ENCODE measurements around the gene MRE11. TPM values are rescaled to one million over a fixed set of nuclear protein-coding genes. Genes with fewer than 3 reads are reported as not detected.

The MRE11 gene
- total and polyA plus RNA-seq, 9 donors = 8.0 to 22.6 (median 15.1) TPM

GRCh38 chr11:94472916-94473799 lies 20.5 kb downstream of the MRE11 start:
- Histone ChIP-seq H3K27me3 (ENCODE audit: control insufficient read depth, insufficient read depth, low read length) (no peaks in the 10 kb centered on the region), H3K27ac (ENCODE audit: low read length) (no peak overlapping the region), H3K36me3 (ENCODE audit: control insufficient read depth, insufficient read depth, low read length) (peaks cover 6% of the 10 kb centered on the region), H3K4me1 (ENCODE audit: control insufficient read depth, insufficient read depth, low read length) (no peaks in the 10 kb centered on the region), H3K4me3 (ENCODE audit: low read length) (no peak overlapping the region), H3K9me3 (replicated peaks; ENCODE audit: control insufficient read depth, low read depth, low read length) (no peaks in the 10 kb centered on the region)
- peak; percentile 41 for DNase-seq
- WGBS (ENCODE audit: insufficient coverage) = 100% methylated on average over 2 of the region's 3 CpGs

DNA sequence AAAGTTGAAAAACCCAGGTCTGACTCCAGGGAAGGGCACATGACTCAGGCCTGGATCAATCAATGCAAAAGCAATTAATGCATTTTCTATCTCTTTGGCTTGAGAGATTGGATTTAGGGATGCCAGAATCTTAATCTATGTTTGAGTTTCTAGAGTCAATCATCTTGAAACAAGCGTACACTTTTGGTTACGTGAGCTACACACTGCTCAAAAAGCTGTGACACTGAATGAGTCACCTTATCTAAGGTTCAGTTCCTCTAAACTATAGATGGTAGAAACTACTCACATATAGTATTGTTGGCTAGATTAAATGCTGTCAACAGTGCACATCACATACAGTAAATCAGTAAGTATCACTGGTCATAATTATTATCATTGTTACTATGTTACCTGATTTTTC lies 24.2 kb downstream of the MRE11 start:
- Histone ChIP-seq H3K36me3 (ENCODE audit: control insufficient read depth, insufficient read depth, low read length) (peaks cover 9% of the 10 kb centered on the region), H3K9me3 (replicated peaks; ENCODE audit: control insufficient read depth, low read depth, low read length) (no peaks in the 10 kb centered on the region), H3K4me3 (ENCODE audit: low read length) (no peak overlapping the region), H3K4me1 (ENCODE audit: control insufficient read depth, insufficient read depth, low read length) (no peaks in the 10 kb centered on the region), H3K27ac (ENCODE audit: low read length) (no peak overlapping the region), H3K27me3 (ENCODE audit: control insufficient read depth, insufficient read depth, low read length) (no peaks in the 10 kb centered on the region)
- no CpG with 5 or more reads among the region's 2 CpGs for WGBS (ENCODE audit: insufficient coverage)
- no peak for DNase-seq

- 72% methylated on average over 2 of the region's 2 CpGs for WGBS (ENCODE audit: insufficient coverage)
- H3K27me3 ChIP-seq (ENCODE audit: control insufficient read depth, insufficient read depth, low read length) = no peaks in the 10 kb centered on the region
- peaks cover 10% of the 10 kb centered on the region for H3K36me3 ChIP-seq (ENCODE audit: control insufficient read depth, insufficient read depth, low read length)
- H3K9me3 ChIP-seq (replicated peaks; ENCODE audit: control insufficient read depth, low read depth, low read length) = no peaks in the 10 kb centered on the region
- no peak overlapping the region for H3K4me3 ChIP-seq (ENCODE audit: low read length)
- DNase-seq = no peak
- no peaks in the 10 kb centered on the region for H3K4me1 ChIP-seq (ENCODE audit: control insufficient read depth, insufficient read depth, low read length)
- no peak overlapping the region for H3K27ac ChIP-seq (ENCODE audit: low read length)
Measured at GRCh38 chr11:94459576-94459975, 34.1 kb downstream of the MRE11 start.

DNA sequence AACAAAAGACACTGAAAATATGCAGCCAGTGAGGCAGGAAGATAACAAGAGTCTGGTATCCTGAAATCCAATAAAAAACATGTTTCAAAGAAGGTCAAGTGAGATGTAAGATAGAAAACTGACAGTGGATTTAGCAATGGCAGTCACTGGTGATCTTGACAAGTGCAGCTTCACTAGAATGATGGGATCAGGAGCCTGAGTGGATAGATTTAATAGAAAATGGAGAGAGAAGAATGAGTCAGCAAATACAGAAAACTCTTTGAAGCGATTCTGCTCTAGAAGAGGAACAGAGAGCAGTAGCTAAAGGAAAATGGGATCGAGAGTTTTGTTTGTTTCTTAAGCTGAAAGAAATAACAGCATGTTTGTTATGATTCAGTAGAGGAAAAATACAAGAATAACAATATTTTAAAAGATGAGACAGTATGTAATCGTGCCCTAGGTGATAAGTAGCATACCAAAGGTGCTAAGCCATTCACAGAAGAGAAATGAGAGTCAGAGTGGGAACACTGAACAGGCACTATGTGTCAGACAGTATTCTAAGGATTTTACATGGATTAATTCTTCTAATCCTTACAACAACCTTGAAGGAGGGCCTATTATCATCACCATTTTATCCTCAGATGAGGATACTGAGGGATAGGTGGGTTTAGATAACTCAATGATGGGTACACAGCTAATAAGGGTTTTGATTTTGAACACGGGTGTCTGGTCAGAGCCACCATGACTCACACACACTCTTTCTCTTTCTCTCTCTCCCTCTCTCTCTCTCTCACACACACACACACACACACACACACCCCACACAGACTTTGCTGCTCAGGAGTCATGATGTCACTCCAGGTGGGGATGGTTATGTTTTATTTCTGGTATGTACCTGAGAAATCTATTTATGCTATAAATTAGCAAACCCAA lies 36.3 kb downstream of the MRE11 start:
- H3K9me3 ChIP-seq (replicated peaks; ENCODE audit: control insufficient read depth, low read depth, low read length) = no peaks in the 10 kb centered on the region
- H3K4me1 ChIP-seq (ENCODE audit: control insufficient read depth, insufficient read depth, low read length) = no peaks in the 10 kb centered on the region
- H3K27me3 ChIP-seq (ENCODE audit: control insufficient read depth, insufficient read depth, low read length) = no peaks in the 10 kb centered on the region
- H3K4me3 ChIP-seq (ENCODE audit: low read length) = no peak overlapping the region
- 100% methylated on average over 1 of the region's 4 CpGs for WGBS (ENCODE audit: insufficient coverage)
- H3K36me3 ChIP-seq (ENCODE audit: control insufficient read depth, insufficient read depth, low read length) = peaks cover 10% of the 10 kb centered on the region
- no peak for DNase-seq
- no peak overlapping the region for H3K27ac ChIP-seq (ENCODE audit: low read length)

GRCh38 chr11:94455861-94456260 lies 37.8 kb downstream of the MRE11 start:
- no CpG with 5 or more reads among the region's 1 CpG for WGBS (ENCODE audit: insufficient coverage)
- Histone ChIP-seq H3K27me3 (ENCODE audit: control insufficient read depth, insufficient read depth, low read length) (no peaks in the 10 kb centered on the region), H3K27ac (ENCODE audit: low read length) (no peak overlapping the region), H3K4me3 (ENCODE audit: low read length) (no peak overlapping the region), H3K9me3 (replicated peaks; ENCODE audit: control insufficient read depth, low read depth, low read length) (no peaks in the 10 kb centered on the region), H3K36me3 (ENCODE audit: control insufficient read depth, insufficient read depth, low read length) (peaks cover 8% of the 10 kb centered on the region), H3K4me1 (ENCODE audit: control insufficient read depth, insufficient read depth, low read length) (no peaks in the 10 kb centered on the region)
- no peak for DNase-seq

GRCh38 chr11:94454301-94454700 lies 39.3 kb downstream of the MRE11 start:
- peaks cover 2% of the 10 kb centered on the region for H3K36me3 ChIP-seq (ENCODE audit: control insufficient read depth, insufficient read depth, low read length)

GRCh38 chr11:94452988-94453387 lies 40.7 kb downstream of the MRE11 start:
- no peaks in the 10 kb centered on the region for H3K9me3 ChIP-seq (replicated peaks; ENCODE audit: control insufficient read depth, low read depth, low read length)
- H3K4me1 ChIP-seq (ENCODE audit: control insufficient read depth, insufficient read depth, low read length) = no peaks in the 10 kb centered on the region
- H3K4me3 ChIP-seq (ENCODE audit: low read length) = no peak overlapping the region
- no peak overlapping the region for H3K27ac ChIP-seq (ENCODE audit: low read length)
- H3K36me3 ChIP-seq (ENCODE audit: control insufficient read depth, insufficient read depth, low read length) = peaks cover 2% of the 10 kb centered on the region
- H3K27me3 ChIP-seq (ENCODE audit: control insufficient read depth, insufficient read depth, low read length) = no peaks in the 10 kb centered on the region
- no peak for DNase-seq
- WGBS (ENCODE audit: insufficient coverage) = no CpG with 5 or more reads among the region's 2 CpGs

More at GRCh38 chr11:94454301-94454700, 39.3 kb downstream of the MRE11 start:
- DNase-seq = no peak
- H3K27me3 ChIP-seq (ENCODE audit: control insufficient read depth, insufficient read depth, low read length) = no peaks in the 10 kb centered on the region
- H3K4me1 ChIP-seq (ENCODE audit: control insufficient read depth, insufficient read depth, low read length) = no peaks in the 10 kb centered on the region
- H3K9me3 ChIP-seq (replicated peaks; ENCODE audit: control insufficient read depth, low read depth, low read length) = no peaks in the 10 kb centered on the region
- no peak overlapping the region for H3K27ac ChIP-seq (ENCODE audit: low read length)
- WGBS (ENCODE audit: insufficient coverage) = no CpG with 5 or more reads among the region's 2 CpGs
- H3K4me3 ChIP-seq (ENCODE audit: low read length) = no peak overlapping the region

GRCh38 chr11:94450048-94450447 lies 43.6 kb downstream of the MRE11 start:
- Histone ChIP-seq H3K4me3 (ENCODE audit: low read length) (no peak overlapping the region), H3K9me3 (replicated peaks; ENCODE audit: control insufficient read depth, low read depth, low read length) (no peaks in the 10 kb centered on the region), H3K4me1 (ENCODE audit: control insufficient read depth, insufficient read depth, low read length) (no peaks in the 10 kb centered on the region), H3K36me3 (ENCODE audit: control insufficient read depth, insufficient read depth, low read length) (peaks cover 6% of the 10 kb centered on the region), H3K27ac (ENCODE audit: low read length) (no peak overlapping the region), H3K27me3 (ENCODE audit: control insufficient read depth, insufficient read depth, low read length) (no peaks in the 10 kb centered on the region)
- no peak for DNase-seq
- WGBS (ENCODE audit: insufficient coverage) = no CpG with 5 or more reads among the region's 3 CpGs

DNA sequence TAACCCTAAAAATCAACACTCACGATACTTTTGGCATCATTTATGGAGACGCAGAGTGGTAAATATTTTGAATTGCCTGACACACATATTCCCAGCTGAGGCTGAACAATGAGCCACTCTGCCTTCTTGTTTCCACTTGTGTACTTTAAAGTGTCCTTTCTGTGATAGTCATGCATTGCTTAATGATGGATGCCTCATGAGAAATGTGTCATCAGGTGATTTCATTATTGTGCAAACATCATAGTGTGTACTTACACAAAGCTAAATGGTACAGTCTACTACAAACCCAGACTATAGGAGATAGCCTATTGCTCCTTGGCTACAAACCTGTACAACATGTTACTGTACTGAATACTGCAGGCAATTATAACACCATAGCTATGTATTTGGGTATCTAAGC lies 44.2 kb downstream of the MRE11 start:
- peaks cover 6% of the 10 kb centered on the region for H3K36me3 ChIP-seq (ENCODE audit: control insufficient read depth, insufficient read depth, low read length)
- no peaks in the 10 kb centered on the region for H3K27me3 ChIP-seq (ENCODE audit: control insufficient read depth, insufficient read depth, low read length)

GRCh38 chr11:94449029-94449428 lies 44.6 kb downstream of the MRE11 start:
- H3K4me1 ChIP-seq (ENCODE audit: control insufficient read depth, insufficient read depth, low read length) = no peaks in the 10 kb centered on the region
- H3K9me3 ChIP-seq (replicated peaks; ENCODE audit: control insufficient read depth, low read depth, low read length) = no peaks in the 10 kb centered on the region
- WGBS (ENCODE audit: insufficient coverage) = 100% methylated on average over 1 of the region's 1 CpG
- DNase-seq = no peak
- peaks cover 6% of the 10 kb centered on the region for H3K36me3 ChIP-seq (ENCODE audit: control insufficient read depth, insufficient read depth, low read length)
- H3K4me3 ChIP-seq (ENCODE audit: low read length) = no peak overlapping the region
- H3K27ac ChIP-seq (ENCODE audit: low read length) = no peak overlapping the region
- H3K27me3 ChIP-seq (ENCODE audit: control insufficient read depth, insufficient read depth, low read length) = no peaks in the 10 kb centered on the region

More for the DNA sequence above, 44.2 kb downstream of the MRE11 start:
- Histone ChIP-seq H3K27ac (ENCODE audit: low read length) (no peak overlapping the region), H3K4me1 (ENCODE audit: control insufficient read depth, insufficient read depth, low read length) (no peaks in the 10 kb centered on the region), H3K4me3 (ENCODE audit: low read length) (no peak overlapping the region), H3K9me3 (replicated peaks; ENCODE audit: control insufficient read depth, low read depth, low read length) (no peaks in the 10 kb centered on the region)
- DNase-seq = no peak
- no CpG with 5 or more reads among the region's 2 CpGs for WGBS (ENCODE audit: insufficient coverage)

All from muscle of leg (tissue), 11 donors.